Tibial artery (tissue), 4 donors: ENCODE data around the gene ITPRIP.

Experiments
- DNase-seq, 2 donors: peaks; one replicate each; pipeline ENCODE4 v3.0.0-alpha.2; 2019
- H3K27ac ChIP-seq, 2 donors: fragments of 200-600 bp; sonication (generic) in 1 of 2; 1 replicate in 1 of 2; 2 replicates in 1 of 2; pipeline ENCODE4 v1.5.1; 2018 to 2019; ENCODE audit warnings: mild to moderate bottlenecking in 1 of 2
- H3K27me3 ChIP-seq, 2 donors: fragments of 200-600 bp; sonication (generic) in 1 of 2; one replicate each; pipeline versions ENCODE4 v1.5.1 to v1.6.0; 2016 to 2019
- H3K36me3 ChIP-seq, 3 donors: fragments of 200-600 bp; sonication (generic) in 2 of 3; one replicate each; pipeline ENCODE4 v1.5.1; 2016 to 2019; ENCODE audit warnings: mild to moderate bottlenecking in 2 of 3
- H3K4me1 ChIP-seq, 4 donors: fragments of 200-600 bp; sonication (generic) in 2 of 4; 1 replicate in 3 of 4; 2 replicates in 1 of 4; pipeline ENCODE4 v1.5.1; 2016 to 2019
- H3K4me3 ChIP-seq, 2 donors: fragments of 200-600 bp; sonication (generic) in 1 of 2; 1 replicate in 1 of 2; 2 replicates in 1 of 2; pipeline ENCODE4 v1.5.1; 2018 to 2019; ENCODE audit warnings: mild to moderate bottlenecking in 2 of 2
- H3K9me3 ChIP-seq, 3 donors: fragments of 200-600 bp; sonication (generic) in 1 of 3; one replicate each; pipeline ENCODE4 v1.5.1; 2016 to 2019
- CTCF ChIP-seq, 2 experiments: fragments of 200-600 bp in 1 of 2; fragments of 450-650 bp in 1 of 2; IDR thresholded peaks; one replicate each; pipeline ENCODE4 v1.5.1; 2017 to 2019; ENCODE audit warnings: antibody characterized with exemption in 2 of 2, mild to moderate bottlenecking in 1 of 2, moderate library complexity in 1 of 2
- intact Hi-C: fragments of 100-400 bp; cut with DNase I; formaldehyde crosslinking; loops from one replicate; pipeline ENCODE4 v1.15.0; 2023; ENCODE audit warnings: low total_unique reads

ITPRIP gene

GRCh38 chr10:104291439-104291951 lies 46.8 kb downstream of the ITPRIP start:
- DNase-seq, result peak; percentile 87 to 92
- Histone ChIP-seq H3K27me3 (no peaks in the 10 kb centered on the region), H3K4me3 (no peak overlapping the region), H3K9me3 (no peaks in the 10 kb centered on the region), H3K36me3 (no peaks in the 10 kb centered on the region), H3K27ac (no peak overlapping the region), H3K4me1 (peaks cover 0 to 35% (median 7%) of the 10 kb centered on the region in 4 donors)
- TF ChIP-seq CTCF (IDR thresholded peaks at IDR 0.05), result peak; percentile 100
- intact Hi-C loops, result loop anchor here (2.0 kb wide), 1 partner anchor 59 kb away; no protein-coding TSS in a partner anchor

- TF ChIP-seq CTCF (IDR thresholded peaks at IDR 0.05), result no peak
- Histone ChIP-seq H3K4me1 (peaks cover 0 to 13% (median 6%) of the 10 kb centered on the region in 4 donors), H3K27me3 (no peaks in the 10 kb centered on the region), H3K4me3 (no peak overlapping the region), H3K27ac (no peak overlapping the region), H3K36me3 (no peaks in the 10 kb centered on the region), H3K9me3 (no peaks in the 10 kb centered on the region)
- DNase-seq, result no peak
- intact Hi-C loops, result no loop called here
Measured at GRCh38 chr10:104288355-104288754, 49.9 kb downstream of the ITPRIP start.

GRCh38 chr10:104286939-104287338 lies 51.3 kb downstream of the ITPRIP start:
- no peak for TF ChIP-seq CTCF (IDR thresholded peaks at IDR 0.05)
- H3K36me3 ChIP-seq, result no peaks in the 10 kb centered on the region
- no peak overlapping the region for H3K4me3 ChIP-seq
- H3K27ac ChIP-seq, result no peak overlapping the region
- DNase-seq, result no peak
- no peaks in the 10 kb centered on the region for H3K9me3 ChIP-seq
- H3K27me3 ChIP-seq, result no peaks in the 10 kb centered on the region
- peaks cover 0 to 8% (median 5%) of the 10 kb centered on the region in 4 donors for H3K4me1 ChIP-seq
- intact Hi-C loops, result no loop called here

- DNase-seq, result no peak
- Histone ChIP-seq H3K27me3 (no peaks in the 10 kb centered on the region), H3K27ac (no peak overlapping the region), H3K9me3 (no peaks in the 10 kb centered on the region), H3K4me1 (no peaks in the 10 kb centered on the region), H3K36me3 (no peaks in the 10 kb centered on the region), H3K4me3 (no peak overlapping the region)
- TF ChIP-seq CTCF (IDR thresholded peaks at IDR 0.05), result no peak
- intact Hi-C loops, result no loop called here
Measured at GRCh38 chr10:104284846-104285245, 53.4 kb downstream of the ITPRIP start.

GRCh38 chr10:104281694-104282093 lies 56.6 kb downstream of the ITPRIP start:
- intact Hi-C loops, result no loop called here
- Histone ChIP-seq H3K36me3 (no peaks in the 10 kb centered on the region), H3K4me3 (no peak overlapping the region), H3K27me3 (no peaks in the 10 kb centered on the region), H3K4me1 (no peaks in the 10 kb centered on the region), H3K27ac (no peak overlapping the region), H3K9me3 (no peaks in the 10 kb centered on the region)
- DNase-seq, result no peak
- no peak for TF ChIP-seq CTCF (IDR thresholded peaks at IDR 0.05)
